ENCODE measurements around the gene GOLGA6L2. TPM values are rescaled to one million over a fixed set of nuclear protein-coding genes. Genes with fewer than 3 reads are reported as not detected.

Gene GOLGA6L2
- polyA plus RNA-seq, 3 donors: not detected

DNA sequence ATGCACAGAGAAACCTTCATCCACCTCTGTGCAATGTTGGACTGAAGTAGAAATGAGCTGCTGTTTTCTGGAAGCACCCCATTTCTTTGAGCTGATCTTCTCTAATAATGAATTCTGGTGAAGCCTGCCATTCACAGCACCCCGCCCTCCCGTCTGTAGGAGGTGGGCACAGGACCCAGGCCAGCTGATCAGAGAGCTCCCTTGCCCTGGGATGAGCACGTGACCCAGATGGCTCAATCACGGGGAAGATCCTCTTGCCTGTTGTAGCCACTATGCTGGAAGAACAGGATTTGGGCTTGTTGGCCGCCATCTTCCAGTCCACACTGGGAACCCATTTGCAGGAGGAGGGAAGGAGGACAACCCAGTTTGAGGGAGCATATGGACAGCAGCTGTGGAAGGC lies 44.5 kb downstream of the GOLGA6L2 start:
- Histone ChIP-seq H3K79me2 (ENCODE audit: insufficient read depth, low read length) (no peaks in the 10 kb centered on the region), H3K4me2 (replicated peaks; ENCODE audit: extremely low read depth, low read length, poor library complexity, severe bottlenecking) (no peak overlapping the region), H3K4me1 (ENCODE audit: control insufficient read depth in 1 of 2, insufficient read depth in 2 of 2, low read length in 2 of 2) (no peaks in the 10 kb centered on the region), H3K9ac (ENCODE audit: insufficient read depth, low read length, poor library complexity, severe bottlenecking) (no peak overlapping the region), H3K4me3 (replicated peaks in 1 of 3; ENCODE audit: low read depth in 2 of 3, low read length in 3 of 3) (no peak overlapping the region), H3K36me3 (replicated peaks in 1 of 2; ENCODE audit: control insufficient read depth in 1 of 2, insufficient read depth in 2 of 2, low read length in 2 of 2) (no peaks in the 10 kb centered on the region), H3K9me3 (replicated peaks in 1 of 2; ENCODE audit: control insufficient read depth in 1 of 2, insufficient read depth in 1 of 2, low read length in 2 of 2) (peaks cover 0 to 7% of the 10 kb centered on the region in 2 donors), H3K27me3 (ENCODE audit: control insufficient read depth in 2 of 2, insufficient read depth in 2 of 2, low read length in 2 of 2) (no peaks in the 10 kb centered on the region), H2AFZ (ENCODE audit: insufficient read depth, low read depth, low read length, poor library complexity, severe bottlenecking) (no peak overlapping the region), H4K20me1 (ENCODE audit: insufficient read depth, low read length) (no peaks in the 10 kb centered on the region), H3K27ac (ENCODE audit: low read depth in 1 of 2, low read length in 2 of 2) (no peak overlapping the region)
- Mint-ChIP-seq H3K27ac (no peak overlapping the region), H3K9me3 (peaks cover 0 to 30% (median 12%) of the 10 kb centered on the region in 7 donors), H3K27me3 (ENCODE audit: low read depth in 3 of 3) (peaks cover 0 to 4% (median 1%) of the 10 kb centered on the region in 3 donors), H3K36me3 (no peaks in the 10 kb centered on the region), H3K4me1 (no peaks in the 10 kb centered on the region), H3K4me3 (no peak overlapping the region)
- 86% methylated on average over 5 of the region's 5 CpGs for WGBS (ENCODE audit: insufficient coverage)
- TF ChIP-seq, protein P1, sequence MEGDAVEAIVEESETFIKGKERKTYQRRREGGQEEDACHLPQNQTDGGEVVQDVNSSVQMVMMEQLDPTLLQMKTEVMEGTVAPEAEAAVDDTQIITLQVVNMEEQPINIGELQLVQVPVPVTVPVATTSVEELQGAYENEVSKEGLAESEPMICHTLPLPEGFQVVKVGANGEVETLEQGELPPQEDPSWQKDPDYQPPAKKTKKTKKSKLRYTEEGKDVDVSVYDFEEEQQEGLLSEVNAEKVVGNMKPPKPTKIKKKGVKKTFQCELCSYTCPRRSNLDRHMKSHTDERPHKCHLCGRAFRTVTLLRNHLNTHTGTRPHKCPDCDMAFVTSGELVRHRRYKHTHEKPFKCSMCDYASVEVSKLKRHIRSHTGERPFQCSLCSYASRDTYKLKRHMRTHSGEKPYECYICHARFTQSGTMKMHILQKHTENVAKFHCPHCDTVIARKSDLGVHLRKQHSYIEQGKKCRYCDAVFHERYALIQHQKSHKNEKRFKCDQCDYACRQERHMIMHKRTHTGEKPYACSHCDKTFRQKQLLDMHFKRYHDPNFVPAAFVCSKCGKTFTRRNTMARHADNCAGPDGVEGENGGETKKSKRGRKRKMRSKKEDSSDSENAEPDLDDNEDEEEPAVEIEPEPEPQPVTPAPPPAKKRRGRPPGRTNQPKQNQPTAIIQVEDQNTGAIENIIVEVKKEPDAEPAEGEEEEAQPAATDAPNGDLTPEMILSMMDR (IDR thresholded peaks at IDR 0.05): no peak
- no peak for DNase-seq
- intact Hi-C loops (cut with micrococcal nuclease): no loop called here

- Histone ChIP-seq H3K9me3 (replicated peaks in 1 of 2; ENCODE audit: control insufficient read depth in 1 of 2, insufficient read depth in 1 of 2, low read length in 2 of 2) (peaks cover 0 to 7% of the 10 kb centered on the region in 2 donors), H2AFZ (ENCODE audit: insufficient read depth, low read depth, low read length, poor library complexity, severe bottlenecking) (no peak overlapping the region), H3K27me3 (ENCODE audit: control insufficient read depth in 2 of 2, insufficient read depth in 2 of 2, low read length in 2 of 2) (no peaks in the 10 kb centered on the region), H3K4me3 (replicated peaks in 1 of 3; ENCODE audit: low read depth in 2 of 3, low read length in 3 of 3) (no peak overlapping the region), H3K79me2 (ENCODE audit: insufficient read depth, low read length) (no peaks in the 10 kb centered on the region), H4K20me1 (ENCODE audit: insufficient read depth, low read length) (no peaks in the 10 kb centered on the region), H3K4me2 (replicated peaks; ENCODE audit: extremely low read depth, low read length, poor library complexity, severe bottlenecking) (no peak overlapping the region), H3K36me3 (replicated peaks in 1 of 2; ENCODE audit: control insufficient read depth in 1 of 2, insufficient read depth in 2 of 2, low read length in 2 of 2) (no peaks in the 10 kb centered on the region), H3K27ac (ENCODE audit: low read depth in 1 of 2, low read length in 2 of 2) (no peak overlapping the region), H3K9ac (ENCODE audit: insufficient read depth, low read length, poor library complexity, severe bottlenecking) (no peak overlapping the region), H3K4me1 (ENCODE audit: control insufficient read depth in 1 of 2, insufficient read depth in 2 of 2, low read length in 2 of 2) (no peaks in the 10 kb centered on the region)
- TF ChIP-seq, protein P1 (IDR thresholded peaks at IDR 0.05): no peak
- WGBS (ENCODE audit: insufficient coverage): 67% methylated on average over 2 of the region's 2 CpGs
- H3K4me3 Mint-ChIP-seq: no peak overlapping the region
- no peak for DNase-seq
- peaks cover 0 to 4% (median 1%) of the 10 kb centered on the region in 3 donors for H3K27me3 Mint-ChIP-seq (ENCODE audit: low read depth in 3 of 3)
- no peak overlapping the region for H3K27ac Mint-ChIP-seq
- peaks cover 0 to 30% (median 11%) of the 10 kb centered on the region in 7 donors for H3K9me3 Mint-ChIP-seq
- intact Hi-C loops (cut with micrococcal nuclease): no loop called here
- H3K36me3 Mint-ChIP-seq: no peaks in the 10 kb centered on the region
- no peaks in the 10 kb centered on the region for H3K4me1 Mint-ChIP-seq
These were observed 44.9 kb downstream of the GOLGA6L2 start for GRCh38 chr15:23402140-23402539.

Measured in CD14-positive monocyte (primary cell).